ENCODE measurements around the gene GPR108.

- TF ChIP-seq YY1 (IDR thresholded peaks at IDR 0.05; ENCODE audit: low read depth) (no peak), TAF1 (IDR thresholded peaks at IDR 0.05; ENCODE audit: low read depth) (peak; percentile 54; the same call in 1 of the 2 replicates), RAD21 (IDR thresholded peaks at IDR 0.05; ENCODE audit: low read depth) (peak; percentile 15; the same call in 1 of the 2 replicates), MAX (IDR thresholded peaks at IDR 0.05) (peak; percentile 86), TEAD4 (IDR thresholded peaks at IDR 0.05) (peak; percentile 98), EP300 (IDR thresholded peaks at IDR 0.05; ENCODE audit: borderline replicate concordance) (peak; percentile 92), NFIC (IDR thresholded peaks at IDR 0.05) (peak; percentile 97), CREB1 (IDR thresholded peaks at IDR 0.05; ENCODE audit: low read depth) (peak; percentile 47; the same call in 1 of the 2 replicates), ZBTB7A (IDR thresholded peaks at IDR 0.05; ENCODE audit: low read depth) (peak; percentile 85), CEBPB (IDR thresholded peaks at IDR 0.05) (peak; percentile 73)
Observed at GRCh38 chr19:6765738-6766356, 28.5 kb upstream of the GPR108 start.
